ENCODE data around the gene DNAJC30. TPM values are rescaled to one million over a fixed set of nuclear protein-coding genes. Genes with fewer than 3 reads are reported as not detected.
A peak's percentile ranks its signal among the peaks of the same experiment; 100 is the strongest.
"Not testable (repeated sequence)": the region's sequence is repeated elsewhere in the genome, so short reads cannot be mapped to it uniquely, and the experiment has no call there.

DNAJC30 gene
- total RNA-seq, 2 experiments from 2014 or later, result 14.0 to 14.4 TPM

- intact Hi-C loops (cut with DNase I, micrococcal nuclease), result no loop called here
- H3K27ac Mint-ChIP-seq, result no peak overlapping the region
- peaks cover 7% of the 10 kb centered on the region for H3K4me1 Mint-ChIP-seq (ENCODE audit: low read depth)
- H3K4me3 ChIP-seq (ENCODE audit: low read length), result no peak overlapping the region
- H3K27ac ChIP-seq (ENCODE audit: low read depth in 1 of 2, low read length in 2 of 2), result no peak overlapping the region
- ChIA-PET CTCF (interaction anchor here (5.4 kb wide), 1 partner anchor 117 kb away, joined by 41 read pairs; no protein-coding TSS in a partner anchor), POLR2A (no interaction called here)
- no peaks in the 10 kb centered on the region for H3K9me3 ChIP-seq (ENCODE audit: control insufficient read depth in 1 of 2, insufficient read depth in 1 of 2, low read length in 2 of 2)
- H3K36me3 Mint-ChIP-seq (ENCODE audit: low read depth), result no peaks in the 10 kb centered on the region
- TF ChIP-seq CTCF (IDR thresholded peaks at IDR 0.05), result no peak
- ATAC-seq (ENCODE audit: poor library complexity) (no peak), DNase-seq (no peak)
- peaks cover 6 to 11% of the 10 kb centered on the region in 2 experiments for H3K27me3 ChIP-seq (ENCODE audit: control insufficient read depth in 1 of 2, insufficient read depth in 2 of 2, low read length in 2 of 2)
- H3K9me3 Mint-ChIP-seq, result no peaks in the 10 kb centered on the region
- H3K27me3 Mint-ChIP-seq, result peaks cover 13% of the 10 kb centered on the region
- H3K4me1 ChIP-seq (ENCODE audit: insufficient read depth, low read length), result peaks cover 18% of the 10 kb centered on the region
- no peak overlapping the region for H3K4me3 Mint-ChIP-seq
- H3K36me3 ChIP-seq (ENCODE audit: insufficient read depth, low read length), result no peaks in the 10 kb centered on the region
Observed at GRCh38 chr7:73723813-73724212, 40.6 kb upstream of the DNAJC30 start.

- ATAC-seq (ENCODE audit: poor library complexity), result no peak
- H3K27ac Mint-ChIP-seq, result no peak overlapping the region
- H3K36me3 ChIP-seq (ENCODE audit: insufficient read depth, low read length), result no peaks in the 10 kb centered on the region
- POLR2A ChIA-PET, result no interaction called here
- H3K9me3 ChIP-seq (ENCODE audit: control insufficient read depth in 1 of 2, insufficient read depth in 1 of 2, low read length in 2 of 2), result no peaks in the 10 kb centered on the region
- no peak overlapping the region for H3K27ac ChIP-seq (ENCODE audit: low read depth in 1 of 2, low read length in 2 of 2)
- H3K27me3 Mint-ChIP-seq, result peaks cover 8% of the 10 kb centered on the region
- TF ChIP-seq CTCF (IDR thresholded peaks at IDR 0.05), result no peak
- H3K36me3 Mint-ChIP-seq (ENCODE audit: low read depth), result no peaks in the 10 kb centered on the region
- peaks cover 28% of the 10 kb centered on the region for H3K4me1 ChIP-seq (ENCODE audit: insufficient read depth, low read length)
- peaks cover 13% of the 10 kb centered on the region for H3K4me1 Mint-ChIP-seq (ENCODE audit: low read depth)
- CTCF ChIA-PET, result interaction anchor here (5.4 kb wide), 1 partner anchor 116 kb away, joined by 41 read pairs; no protein-coding TSS in a partner anchor
- peaks cover 6 to 8% of the 10 kb centered on the region in 2 experiments for H3K27me3 ChIP-seq (ENCODE audit: control insufficient read depth in 1 of 2, insufficient read depth in 2 of 2, low read length in 2 of 2)
- no peak for DNase-seq
- H3K4me3 ChIP-seq (ENCODE audit: low read length), result no peak overlapping the region
- no peak overlapping the region for H3K4me3 Mint-ChIP-seq
- intact Hi-C loops (cut with DNase I, micrococcal nuclease), result no loop called here
- no peaks in the 10 kb centered on the region for H3K9me3 Mint-ChIP-seq
Observed at GRCh38 chr7:73722785-73723184, 39.5 kb upstream of the DNAJC30 start.

GRCh38 chr7:73722182-73722581, 38.9 kb upstream of the DNAJC30 start:
- H3K4me1 ChIP-seq (ENCODE audit: insufficient read depth, low read length), result peaks cover 34% of the 10 kb centered on the region
- H3K36me3 ChIP-seq (ENCODE audit: insufficient read depth, low read length); POLR2A ChIA-PET; H3K27ac Mint-ChIP-seq; H3K36me3 Mint-ChIP-seq (ENCODE audit: low read depth); ATAC-seq (ENCODE audit: poor library complexity); H3K27me3 ChIP-seq (ENCODE audit: control insufficient read depth in 1 of 2, insufficient read depth in 2 of 2, low read length in 2 of 2); H3K9me3 Mint-ChIP-seq; DNase-seq; intact Hi-C loops (cut with DNase I, micrococcal nuclease); H3K27ac ChIP-seq (ENCODE audit: low read depth in 1 of 2, low read length in 2 of 2); H3K4me3 ChIP-seq (ENCODE audit: low read length); H3K27me3 Mint-ChIP-seq; H3K9me3 ChIP-seq (ENCODE audit: control insufficient read depth in 1 of 2, insufficient read depth in 1 of 2, low read length in 2 of 2): not testable (repeated sequence)
- CTCF ChIA-PET, result interaction anchor here (0.9 to 5.4 kb wide), 2 partner anchors 11 to 115 kb away, joined by 3 to 41 read pairs; no protein-coding TSS in a partner anchor
- H3K4me1 Mint-ChIP-seq (ENCODE audit: low read depth), result peaks cover 16% of the 10 kb centered on the region
- H3K4me3 Mint-ChIP-seq, result peak overlapping the region; percentile 25

- ChIA-PET POLR2A (no interaction called here), CTCF (interaction anchor here (0.9 to 2.3 kb wide), 3 partner anchors 10 to 114 kb away, joined by 3 to 13 read pairs (median 5); no protein-coding TSS in a partner anchor)
- no peak for ATAC-seq (ENCODE audit: poor library complexity)
- H3K4me3 ChIP-seq (ENCODE audit: low read length), result no peak overlapping the region
- no peaks in the 10 kb centered on the region for H3K36me3 Mint-ChIP-seq (ENCODE audit: low read depth)
- H3K9me3 Mint-ChIP-seq, result no peaks in the 10 kb centered on the region
- H3K27me3 ChIP-seq (ENCODE audit: control insufficient read depth in 1 of 2, insufficient read depth in 2 of 2, low read length in 2 of 2), result peaks cover under 1 to 5% of the 10 kb centered on the region in 2 experiments
- no peak overlapping the region for H3K27ac ChIP-seq (ENCODE audit: low read depth in 1 of 2, low read length in 2 of 2)
- no peak for TF ChIP-seq CTCF (IDR thresholded peaks at IDR 0.05)
- H3K4me1 ChIP-seq (ENCODE audit: insufficient read depth, low read length), result peaks cover 40% of the 10 kb centered on the region
- peak overlapping the region; percentile 71 for H3K4me3 Mint-ChIP-seq
- intact Hi-C loops (cut with DNase I, micrococcal nuclease), result loop anchor here in 1 of 2 experiments (2.0 kb wide), 1 partner anchor 39 kb away; the partner anchor contains the start of genes BUD23 and DNAJC30
- H3K36me3 ChIP-seq (ENCODE audit: insufficient read depth, low read length), result no peaks in the 10 kb centered on the region
- H3K27ac Mint-ChIP-seq, result no peak overlapping the region
- no peaks in the 10 kb centered on the region for H3K9me3 ChIP-seq (ENCODE audit: control insufficient read depth in 1 of 2, insufficient read depth in 1 of 2, low read length in 2 of 2)
- H3K27me3 Mint-ChIP-seq, result peaks cover 8% of the 10 kb centered on the region
- peaks cover 16% of the 10 kb centered on the region for H3K4me1 Mint-ChIP-seq (ENCODE audit: low read depth)
- no peak for DNase-seq
Observed at GRCh38 chr7:73721377-73721817, 38.1 kb upstream of the DNAJC30 start.

GRCh38 chr7:73720443-73720842, 37.2 kb upstream of the DNAJC30 start:
- H3K4me3 ChIP-seq (ENCODE audit: low read length); H3K27ac ChIP-seq (ENCODE audit: low read depth in 1 of 2, low read length in 2 of 2); H3K9me3 Mint-ChIP-seq; H3K27me3 Mint-ChIP-seq; H3K36me3 Mint-ChIP-seq (ENCODE audit: low read depth); ATAC-seq (ENCODE audit: poor library complexity); H3K27me3 ChIP-seq (ENCODE audit: control insufficient read depth in 1 of 2, insufficient read depth in 2 of 2, low read length in 2 of 2); POLR2A ChIA-PET; H3K36me3 ChIP-seq (ENCODE audit: insufficient read depth, low read length); DNase-seq; H3K9me3 ChIP-seq (ENCODE audit: control insufficient read depth in 1 of 2, insufficient read depth in 1 of 2, low read length in 2 of 2): not testable (repeated sequence)
- CTCF ChIA-PET, result interaction anchor here (1.5 to 2.3 kb wide), 2 partner anchors 14 to 113 kb away, joined by 5 to 13 read pairs; no protein-coding TSS in a partner anchor
- H3K4me1 ChIP-seq (ENCODE audit: insufficient read depth, low read length), result peaks cover 44% of the 10 kb centered on the region
- Mint-ChIP-seq H3K4me3 (peak overlapping the region; percentile 86), H3K27ac (peak overlapping the region; percentile 49), H3K4me1 (ENCODE audit: low read depth) (peaks cover 16% of the 10 kb centered on the region)
- intact Hi-C loops (cut with DNase I, micrococcal nuclease), result loop anchor here (1.0 to 2.0 kb wide), 3 partner anchors 18 to 38 kb away; partner anchors contain the start of genes BUD23 (in 2 of the 2), DNAJC30 (in 2 of the 2) and ABHD11 (in 1 of the 2)

Measured in CD4-positive, alpha-beta T cell (primary cell).